GM23338 (cell line): ENCODE data around the gene SIGMAR1. TPM values are rescaled to one million over a fixed set of nuclear protein-coding genes. Genes with fewer than 3 reads are reported as not detected.

Experiments
- ATAC-seq: fragments of 200-7000 bp; cut with Tn5 transposase; 3 replicates; pipeline ENCODE4 v1.9.1; 2020
- DNase-seq: peaks from one replicate; pipeline ENCODE4 v3.0.0-alpha.2; 2015; ENCODE audit warnings: low spot score
- H2AFZ ChIP-seq: fragments of 200-600 bp; sonication (generic); 2 replicates; pipeline ENCODE4 v1.8.0; 2016; ENCODE audit warnings: antibody characterized with exemption, mild to moderate bottlenecking, moderate library complexity
- H3F3A ChIP-seq: fragments of 200-600 bp; sonication (generic); replicated peaks from 2 replicates; pipeline ENCODE4 v1.8.0; 2017; ENCODE audit warnings: antibody characterized with exemption, mixed run types, low read depth
- H3K27ac ChIP-seq: fragments of 200-600 bp; sonication (generic); 2 replicates; pipeline ENCODE4 v1.6.1; 2016; ENCODE audit warnings: low read depth
- H3K27me3 ChIP-seq: fragments of 200-600 bp; sonication (generic); 2 replicates; pipeline ENCODE4 v1.8.0; 2016; ENCODE audit warnings: mild to moderate bottlenecking, mixed run types, moderate library complexity; ENCODE audit not compliant: insufficient read depth
- H3K36me3 ChIP-seq: fragments of 200-600 bp; sonication (generic); 2 replicates; pipeline ENCODE4 v1.8.0; 2016; ENCODE audit warnings: mild to moderate bottlenecking; ENCODE audit not compliant: insufficient read depth
- H3K4me1 ChIP-seq: fragments of 200-600 bp; sonication (generic); 2 replicates; pipeline ENCODE4 v1.8.0; 2016; ENCODE audit warnings: mild to moderate bottlenecking, moderate library complexity; ENCODE audit not compliant: insufficient read depth
- H3K4me2 ChIP-seq: fragments of 200-600 bp; sonication (generic); 2 replicates; pipeline ENCODE4 v1.7.1; 2017; ENCODE audit warnings: mixed run types
- H3K4me3 ChIP-seq: fragments of 200-600 bp; sonication (generic); 2 replicates; pipeline ENCODE4 v1.6.1; 2016; ENCODE audit warnings: mixed run types
- H3K79me2 ChIP-seq: fragments of 200-600 bp; sonication (generic); replicated peaks from 2 replicates; pipeline ENCODE4 v1.8.0; 2017; ENCODE audit warnings: mild to moderate bottlenecking; ENCODE audit not compliant: insufficient read depth
- H3K9me2 ChIP-seq: fragments of 200-600 bp; sonication (generic); 2 replicates; pipeline ENCODE4 v1.8.0; 2017; ENCODE audit not compliant: insufficient read depth
- H4K20me1 ChIP-seq: fragments of 200-600 bp; sonication (generic); replicated peaks from 2 replicates; pipeline ENCODE4 v1.8.0; 2017; ENCODE audit warnings: mild to moderate bottlenecking; ENCODE audit not compliant: insufficient read depth
- H3K27ac Mint-ChIP-seq: 2 replicates; pipeline ENCODE4 v1.8.0; 2020; ENCODE audit warnings: inconsistent platforms, mild to moderate bottlenecking, moderate library complexity, mixed read lengths
- H3K27me3 Mint-ChIP-seq: 3 replicates; pipeline ENCODE4 v1.8.0; 2022; ENCODE audit warnings: low read depth, mild to moderate bottlenecking, moderate library complexity, mixed read lengths, inconsistent platforms; ENCODE audit not compliant: insufficient read depth, poor library complexity
- H3K36me3 Mint-ChIP-seq: 3 replicates; pipeline ENCODE4 v1.8.0; 2021; ENCODE audit warnings: low read depth, mild to moderate bottlenecking, inconsistent platforms, moderate library complexity, mixed read lengths
- H3K4me1 Mint-ChIP-seq: 3 replicates; pipeline ENCODE4 v1.8.0; 2020; ENCODE audit warnings: mild to moderate bottlenecking, inconsistent platforms, mixed read lengths
- H3K4me3 Mint-ChIP-seq: 3 replicates; pipeline ENCODE4 v1.8.0; 2021; ENCODE audit warnings: moderate library complexity, mild to moderate bottlenecking, inconsistent platforms, mixed read lengths
- H3K9me3 Mint-ChIP-seq: 3 replicates; pipeline ENCODE4 v1.8.0; 2020; ENCODE audit warnings: moderate library complexity, mild to moderate bottlenecking, inconsistent platforms, mixed read lengths
- EZH2 ChIP-seq: fragments of 200-600 bp; sonication (generic); IDR thresholded peaks from one replicate; pipeline ENCODE4 v1.8.0; 2017; ENCODE audit warnings: antibody characterized with exemption, mild to moderate bottlenecking, low read depth; ENCODE audit not compliant: unreplicated experiment
- JUNB ChIP-seq: IDR thresholded peaks from one replicate; pipeline ENCODE4 v1.6.1; 2016; ENCODE audit warnings: antibody characterized with exemption; ENCODE audit not compliant: unreplicated experiment
- ZNF331 ChIP-seq: fragments of 250-450 bp; sonication (Bioruptor Pico); IDR thresholded peaks from 2 replicates; pipeline ENCODE4 v1.5.0; 2020; ENCODE audit warnings: low read depth, mild to moderate bottlenecking, moderate library complexity
- polyA plus RNA-seq: library from polyadenylated mRNA; unstranded; fragments of >200 nt; fragmentation: Nextera tagmentation; extraction: Ambion mirVana; gene quantifications from 2 replicates; pipeline ENCODE4 v1.2.1, GENCODE V29; 2016
- total RNA-seq: library from RNA; depleted of rRNA; stranded (reverse); fragments of >200 nt; shearing (Covaris generic); gene quantifications from 2 replicates; pipeline ENCODE4 v1.2.3, GENCODE V29; 2014
- TF ChIP-seq, protein P1 (sequence below): IDR thresholded peaks from 2 replicates; pipeline ENCODE4 v1.6.1; 2016; ENCODE audit warnings: antibody characterized with exemption
- TF ChIP-seq, protein P2 (sequence below): fragments of 250-450 bp; sonication (Bioruptor Pico); IDR thresholded peaks from 2 replicates; pipeline ENCODE4 v1.5.0; 2020; ENCODE audit warnings: mild to moderate bottlenecking, moderate library complexity

SIGMAR1 gene
- total and polyA plus RNA-seq, 2 experiments from 2014 or later = 82.3 to 167 TPM

DNA sequence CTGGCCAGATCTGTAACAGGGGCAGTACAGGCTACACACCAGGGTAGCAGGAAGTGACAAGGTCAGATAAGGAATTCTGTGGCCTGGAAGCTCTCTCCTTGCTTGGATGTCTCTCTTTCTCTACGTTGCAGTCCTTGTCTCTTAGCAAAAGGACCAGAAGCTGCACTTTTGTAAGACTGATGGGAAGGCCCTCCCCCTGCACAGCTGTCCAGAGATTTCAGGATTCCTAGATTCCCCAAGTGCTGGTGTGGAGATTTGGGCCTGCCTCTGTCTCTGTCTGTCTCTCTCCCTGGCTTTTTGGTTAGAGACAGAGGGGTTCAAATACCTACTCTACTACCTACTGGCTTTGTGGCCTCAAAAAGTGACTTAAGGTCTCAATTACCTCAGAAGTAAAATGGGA lies 38.0 kb downstream of the SIGMAR1 start:
- Histone ChIP-seq H3K79me2 (no peaks in the 10 kb centered on the region), H3K27ac (no peak overlapping the region), H3K9me2 (no peaks in the 10 kb centered on the region), H3K4me1 (no peaks in the 10 kb centered on the region), H2AFZ (no peak overlapping the region), H3K27me3 (peaks cover 11% of the 10 kb centered on the region; the same call in 1 of the 2 replicates), H4K20me1 (no peaks in the 10 kb centered on the region; the same call in 1 of the 2 replicates), H3K4me2 (no peak overlapping the region), H3K4me3 (no peak overlapping the region), H3F3A (no peaks in the 10 kb centered on the region), H3K36me3 (no peaks in the 10 kb centered on the region)
- H3K4me3 Mint-ChIP-seq = no peak overlapping the region
- H3K36me3 Mint-ChIP-seq = no peaks in the 10 kb centered on the region
- TF ChIP-seq EZH2 = no peak
- TF ChIP-seq, protein P1, sequence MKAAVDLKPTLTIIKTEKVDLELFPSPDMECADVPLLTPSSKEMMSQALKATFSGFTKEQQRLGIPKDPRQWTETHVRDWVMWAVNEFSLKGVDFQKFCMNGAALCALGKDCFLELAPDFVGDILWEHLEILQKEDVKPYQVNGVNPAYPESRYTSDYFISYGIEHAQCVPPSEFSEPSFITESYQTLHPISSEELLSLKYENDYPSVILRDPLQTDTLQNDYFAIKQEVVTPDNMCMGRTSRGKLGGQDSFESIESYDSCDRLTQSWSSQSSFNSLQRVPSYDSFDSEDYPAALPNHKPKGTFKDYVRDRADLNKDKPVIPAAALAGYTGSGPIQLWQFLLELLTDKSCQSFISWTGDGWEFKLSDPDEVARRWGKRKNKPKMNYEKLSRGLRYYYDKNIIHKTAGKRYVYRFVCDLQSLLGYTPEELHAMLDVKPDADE = no peak
- no peak for TF ChIP-seq ZNF331 (CRISPR knock-in tag)
- no peak for TF ChIP-seq JUNB
- TF ChIP-seq, protein P2, sequence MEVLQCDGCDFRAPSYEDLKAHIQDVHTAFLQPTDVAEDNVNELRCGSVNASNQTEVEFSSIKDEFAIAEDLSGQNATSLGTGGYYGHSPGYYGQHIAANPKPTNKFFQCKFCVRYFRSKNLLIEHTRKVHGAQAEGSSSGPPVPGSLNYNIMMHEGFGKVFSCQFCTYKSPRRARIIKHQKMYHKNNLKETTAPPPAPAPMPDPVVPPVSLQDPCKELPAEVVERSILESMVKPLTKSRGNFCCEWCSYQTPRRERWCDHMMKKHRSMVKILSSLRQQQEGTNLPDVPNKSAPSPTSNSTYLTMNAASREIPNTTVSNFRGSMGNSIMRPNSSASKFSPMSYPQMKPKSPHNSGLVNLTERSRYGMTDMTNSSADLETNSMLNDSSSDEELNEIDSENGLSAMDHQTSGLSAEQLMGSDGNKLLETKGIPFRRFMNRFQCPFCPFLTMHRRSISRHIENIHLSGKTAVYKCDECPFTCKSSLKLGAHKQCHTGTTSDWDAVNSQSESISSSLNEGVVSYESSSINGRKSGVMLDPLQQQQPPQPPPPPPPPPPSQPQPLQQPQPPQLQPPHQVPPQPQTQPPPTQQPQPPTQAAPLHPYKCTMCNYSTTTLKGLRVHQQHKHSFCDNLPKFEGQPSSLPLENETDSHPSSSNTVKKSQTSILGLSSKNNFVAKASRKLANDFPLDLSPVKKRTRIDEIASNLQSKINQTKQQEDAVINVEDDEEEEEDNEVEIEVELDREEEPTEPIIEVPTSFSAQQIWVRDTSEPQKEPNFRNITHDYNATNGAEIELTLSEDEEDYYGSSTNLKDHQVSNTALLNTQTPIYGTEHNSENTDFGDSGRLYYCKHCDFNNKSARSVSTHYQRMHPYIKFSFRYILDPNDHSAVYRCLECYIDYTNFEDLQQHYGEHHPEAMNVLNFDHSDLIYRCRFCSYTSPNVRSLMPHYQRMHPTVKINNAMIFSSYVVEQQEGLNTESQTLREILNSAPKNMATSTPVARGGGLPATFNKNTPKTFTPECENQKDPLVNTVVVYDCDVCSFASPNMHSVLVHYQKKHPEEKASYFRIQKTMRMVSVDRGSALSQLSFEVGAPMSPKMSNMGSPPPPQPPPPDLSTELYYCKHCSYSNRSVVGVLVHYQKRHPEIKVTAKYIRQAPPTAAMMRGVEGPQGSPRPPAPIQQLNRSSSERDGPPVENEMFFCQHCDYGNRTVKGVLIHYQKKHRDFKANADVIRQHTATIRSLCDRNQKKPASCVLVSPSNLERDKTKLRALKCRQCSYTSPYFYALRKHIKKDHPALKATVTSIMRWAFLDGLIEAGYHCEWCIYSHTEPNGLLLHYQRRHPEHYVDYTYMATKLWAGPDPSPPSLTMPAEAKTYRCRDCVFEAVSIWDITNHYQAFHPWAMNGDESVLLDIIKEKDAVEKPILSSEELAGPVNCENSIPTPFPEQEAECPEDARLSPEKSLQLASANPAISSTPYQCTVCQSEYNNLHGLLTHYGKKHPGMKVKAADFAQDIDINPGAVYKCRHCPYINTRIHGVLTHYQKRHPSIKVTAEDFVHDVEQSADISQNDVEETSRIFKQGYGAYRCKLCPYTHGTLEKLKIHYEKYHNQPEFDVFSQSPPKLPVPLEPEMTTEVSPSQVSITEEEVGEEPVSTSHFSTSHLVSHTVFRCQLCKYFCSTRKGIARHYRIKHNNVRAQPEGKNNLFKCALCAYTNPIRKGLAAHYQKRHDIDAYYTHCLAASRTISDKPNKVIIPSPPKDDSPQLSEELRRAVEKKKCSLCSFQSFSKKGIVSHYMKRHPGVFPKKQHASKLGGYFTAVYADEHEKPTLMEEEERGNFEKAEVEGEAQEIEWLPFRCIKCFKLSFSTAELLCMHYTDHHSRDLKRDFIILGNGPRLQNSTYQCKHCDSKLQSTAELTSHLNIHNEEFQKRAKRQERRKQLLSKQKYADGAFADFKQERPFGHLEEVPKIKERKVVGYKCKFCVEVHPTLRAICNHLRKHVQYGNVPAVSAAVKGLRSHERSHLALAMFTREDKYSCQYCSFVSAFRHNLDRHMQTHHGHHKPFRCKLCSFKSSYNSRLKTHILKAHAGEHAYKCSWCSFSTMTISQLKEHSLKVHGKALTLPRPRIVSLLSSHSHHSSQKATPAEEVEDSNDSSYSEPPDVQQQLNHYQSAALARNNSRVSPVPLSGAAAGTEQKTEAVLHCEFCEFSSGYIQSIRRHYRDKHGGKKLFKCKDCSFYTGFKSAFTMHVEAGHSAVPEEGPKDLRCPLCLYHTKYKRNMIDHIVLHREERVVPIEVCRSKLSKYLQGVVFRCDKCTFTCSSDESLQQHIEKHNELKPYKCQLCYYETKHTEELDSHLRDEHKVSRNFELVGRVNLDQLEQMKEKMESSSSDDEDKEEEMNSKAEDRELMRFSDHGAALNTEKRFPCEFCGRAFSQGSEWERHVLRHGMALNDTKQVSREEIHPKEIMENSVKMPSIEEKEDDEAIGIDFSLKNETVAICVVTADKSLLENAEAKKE (CRISPR knock-in tag) = no peak
- no peaks in the 10 kb centered on the region; the same call in 2 of the 3 replicates for H3K9me3 Mint-ChIP-seq
- DNase-seq = no peak
- no peak for ATAC-seq
- peaks cover 13% of the 10 kb centered on the region for H3K4me1 Mint-ChIP-seq
- H3K27me3 Mint-ChIP-seq = peaks cover 9% of the 10 kb centered on the region
- no peak overlapping the region for H3K27ac Mint-ChIP-seq
